K562 (cell line): Measurements from ENCODE around the gene NAA15. TPM values are rescaled to one million over a fixed set of nuclear protein-coding genes. Genes with fewer than 3 reads are reported as not detected.
A peak's percentile ranks its signal among the peaks of the same experiment; 100 is the strongest.

Experiments used
- ATAC-seq: fragments of 200-7000 bp; cut with Tn5 transposase; 3 replicates; pipeline ENCODE4 v1.9.1; 2020; ENCODE audit warnings: moderate library complexity
- BruUV-seq: library from RNA; stranded (reverse); fragments of 400-500 nt; replicated peaks from 2 replicates; lab custom pipeline; 2021; lab: Mats Ljungman, UMichigan
- CTCF ChIA-PET: fragments of 300-600 bp; formaldehyde crosslinking; extraction: SDS; loops from one replicate; lab custom pipeline; 2021; ENCODE audit warnings: low intra/inter-chr PET ratio; lab: Yijun Ruan, JAX
- POLR2A ChIA-PET: fragments of 300-600, 350-650 bp; sonication (Branson Sonifier 250); formaldehyde crosslinking; extraction: SDS; loops from one replicate; lab custom pipeline; 2021; ENCODE audit warnings: antibody characterized with exemption, inconsistent platforms; lab: Yijun Ruan, JAX
- DNase-seq, 4 experiments: peaks; one replicate each; pipeline versions ENCODE4 v3.0.0 to v3.0.0-alpha.2; 2011 to 2018; ENCODE audit warnings: low spot score in 3 of 4, mixed read lengths in 3 of 4; ENCODE audit errors: extremely low read depth in 1 of 4
- FAIRE-seq: peaks from 2 replicates; lab custom pipeline; 2011; peaks lifted over from hg19 to GRCh38; lab: Jason Lieb, UNC
- H2AFZ ChIP-seq: 2 replicates; pipeline ENCODE4 v1.6.0; 2011; ENCODE audit warnings: low read depth, low read length, control low read depth, inconsistent platforms
- H3K27ac ChIP-seq: fragments of 200-600 bp; 3 replicates; pipeline ENCODE4 v1.8.0; 2011; ENCODE audit warnings: low read depth, mild to moderate bottlenecking, control low read depth, inconsistent platforms, low read length, moderate library complexity, mixed read lengths; ENCODE audit errors: extremely low read depth
- H3K27me3 ChIP-seq, 2 experiments: fragments of 300-600 bp in 1 of 2; 2 replicates in 1 of 2; 3 replicates in 1 of 2; pipeline versions ENCODE4 v1.6.0 to v1.8.0; 2011; ENCODE audit warnings: inconsistent platforms in 2 of 2, low read length in 2 of 2, mild to moderate bottlenecking in 1 of 2, mixed read lengths in 1 of 2, moderate library complexity in 1 of 2; ENCODE audit not compliant: control insufficient read depth in 2 of 2, insufficient read depth in 2 of 2
- H3K36me3 ChIP-seq: fragments of 300-600 bp; 3 replicates; pipeline ENCODE4 v1.8.0; 2011; ENCODE audit warnings: mild to moderate bottlenecking, low read length, inconsistent platforms; ENCODE audit not compliant: control insufficient read depth, insufficient read depth
- H3K4me1 ChIP-seq, 2 experiments: fragments of 200-600 bp in 1 of 2; replicated peaks in 1 of 2; 2 replicates in 1 of 2; 3 replicates in 1 of 2; pipeline versions ENCODE4 v1.5.1 to v1.8.0; 2011; ENCODE audit warnings: inconsistent platforms in 2 of 2, low read length in 2 of 2, mild to moderate bottlenecking in 1 of 2, mixed read lengths in 1 of 2, moderate library complexity in 1 of 2; ENCODE audit not compliant: control insufficient read depth in 2 of 2, insufficient read depth in 2 of 2
- H3K4me2 ChIP-seq: 2 replicates; pipeline ENCODE4 v1.6.1; 2011; ENCODE audit warnings: low read length, control low read depth, inconsistent platforms, mixed read lengths; ENCODE audit not compliant: insufficient read depth
- H3K4me3 ChIP-seq: fragments of 200-600 bp; sonication (generic), shearing (Covaris generic); 2 replicates; pipeline ENCODE4 v1.5.1; 2016; ENCODE audit warnings: control low read depth, inconsistent platforms
- H3K79me2 ChIP-seq: fragments of 200-600 bp; 3 replicates; pipeline ENCODE4 v1.8.0; 2011; ENCODE audit warnings: low read length, inconsistent platforms; ENCODE audit not compliant: control insufficient read depth, insufficient read depth
- H3K9ac ChIP-seq, 2 experiments: 2 replicates each; pipeline versions ENCODE4 v1.6.0 to v1.6.1; 2011; ENCODE audit warnings: low read depth in 2 of 2, low read length in 2 of 2, control low read depth in 1 of 2, inconsistent platforms in 1 of 2, mild to moderate bottlenecking in 1 of 2, mixed read lengths in 1 of 2; ENCODE audit not compliant: insufficient read depth in 1 of 2
- H3K9me1 ChIP-seq: one replicate; pipeline ENCODE4 v1.6.0; 2011; ENCODE audit warnings: inconsistent platforms, mild to moderate bottlenecking, low read length, moderate library complexity; ENCODE audit not compliant: control insufficient read depth, insufficient read depth
- H3K9me3 ChIP-seq: replicated peaks from 2 replicates; pipeline ENCODE4 v1.5.1; 2011; ENCODE audit warnings: low read depth, low read length, inconsistent platforms; ENCODE audit not compliant: control insufficient read depth, insufficient read depth
- H4K20me1 ChIP-seq: replicated peaks from 2 replicates; pipeline ENCODE4 v1.6.1; 2011; ENCODE audit warnings: low read length, inconsistent platforms, mixed read lengths; ENCODE audit not compliant: control insufficient read depth, insufficient read depth
- NR2C1 ChIP-seq, 2 experiments: fragments of 450-650 bp; IDR thresholded peaks; 2 replicates each; pipeline ENCODE4 v1.6.1; 2017; ENCODE audit warnings: mild to moderate bottlenecking in 2 of 2, antibody characterized with exemption in 1 of 2, inconsistent platforms in 1 of 2, missing compliant biosample characterization in 1 of 2, missing genetic modification characterization in 1 of 2
- ZNF316 ChIP-seq: fragments of 450-650 bp; IDR thresholded peaks from 2 replicates; pipeline ENCODE4 v1.6.1; 2016
- WGBS: fragments of 100-300 bp; shearing (Covaris generic); methylation state at CpG from one replicate; pipeline ENCODE4 v1.1.6; 2016; ENCODE audit warnings: low coverage, mixed read lengths; ENCODE audit not compliant: insufficient coverage; ENCODE audit errors: missing lambda C conversion rate; 5-methylcytosine and 5-hydroxymethylcytosine counted together
- in situ Hi-C: fragments of 300-500 bp; cut with MboI; formaldehyde crosslinking; loops from 4 replicates; pipeline ENCODE4 v1.15.0; 2018; ENCODE audit warnings: inconsistent platforms, mixed read lengths
- intact Hi-C: fragments of 100-400 bp; cut with micrococcal nuclease; formaldehyde crosslinking; loops from 2 replicates; pipeline ENCODE4 v1.14.2; 2022
- polyA plus RNA-seq, 8 experiments: library from polyadenylated mRNA; depleted of rRNA in 4 of 8; stranded (reverse) in 5 of 8; unstranded in 3 of 8; fragments of >200 nt; fragmentation: Nextera tagmentation in 2 of 8; fragmentation: Illumina TruSeq in 1 of 8; extraction: Ambion mirVana in 2 of 8; extraction: Trizol in 1 of 8; gene quantifications; 2 replicates each; pipeline versions ENCODE4 v1.2.1 to v1.2.3, GENCODE V29; 2011 to 2014; ENCODE audit warnings: inconsistent platforms in 1 of 8, missing spikeins in 1 of 8
- total RNA-seq, 7 experiments: library from RNA; depleted of rRNA in 6 of 7; stranded (reverse); fragments of >200 nt in 6 of 7; fragmentation: Illumina TruSeq in 2 of 7; extraction: Trizol in 2 of 7; gene quantifications; 2 replicates each; pipeline versions ENCODE4 v1.2.1 to v1.2.3, GENCODE V29; 2011 to 2021; ENCODE audit warnings: low replicate concordance in 1 of 7
- TF ChIP-seq, protein P1 (sequence below): sonication (generic); formaldehyde crosslinking; IDR thresholded peaks from 2 replicates; pipeline ENCODE4 v1.8.0; 2023; ENCODE audit warnings: mild to moderate bottlenecking, missing genetic modification reagents

The NAA15 gene
- total and polyA plus RNA-seq, 9 of the 15 experiments (the other 6 are each of a cell fraction or from before 2014, with no cell fraction given) = 37.8 to 117 (median 63.2) TPM

DNA sequence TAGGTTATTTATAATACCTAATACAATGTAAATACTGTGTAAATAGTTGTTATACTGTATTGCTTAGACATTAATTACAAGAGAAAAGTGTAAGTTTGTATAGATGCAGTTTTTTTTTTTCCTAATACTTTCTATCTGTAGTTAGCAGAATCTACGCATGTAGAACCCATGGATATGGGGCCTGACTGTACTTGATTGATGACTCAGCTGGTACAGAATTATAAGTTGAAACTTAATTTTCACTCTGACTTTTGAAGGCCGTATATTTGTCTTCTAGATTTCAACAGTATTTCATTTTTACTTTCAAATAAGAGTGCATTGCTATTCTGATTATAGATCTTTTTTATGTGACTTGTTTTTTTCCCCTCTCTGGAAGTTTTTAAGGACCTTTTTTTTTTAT, 31.7 kb downstream of the NAA15 start:
- peaks cover 63% of the 10 kb centered on the region for H3K36me3 ChIP-seq
- POLR2A ChIA-PET = interaction anchor here (1.3 kb wide), 1 partner anchor 9 kb away, joined by 6 read pairs; no protein-coding TSS in a partner anchor

More for the DNA sequence above, 31.7 kb downstream of the NAA15 start:
- FAIRE-seq = no peak
- intact Hi-C loops (no loop called here), in situ Hi-C loops (no loop called here)
- Histone ChIP-seq H3K9me3 (no peaks in the 10 kb centered on the region), H2AFZ (no peak overlapping the region), H3K9ac (no peak overlapping the region), H4K20me1 (no peaks in the 10 kb centered on the region), H3K27me3 (no peaks in the 10 kb centered on the region), H3K4me1 (no peaks in the 10 kb centered on the region; a peak in 2 of 5 replicates), H3K27ac (no peak overlapping the region), H3K9me1 (no peaks in the 10 kb centered on the region), H3K4me3 (no peak overlapping the region), H3K4me2 (no peak overlapping the region), H3K79me2 (peaks cover 94% of the 10 kb centered on the region)
- 82% methylated on average over 2 of the region's 2 CpGs for WGBS
- ATAC-seq = no peak
- BruUV-seq = no TSS peak
- CTCF ChIA-PET = no interaction called here
- DNase-seq = no peak
- TF ChIP-seq, protein P1, sequence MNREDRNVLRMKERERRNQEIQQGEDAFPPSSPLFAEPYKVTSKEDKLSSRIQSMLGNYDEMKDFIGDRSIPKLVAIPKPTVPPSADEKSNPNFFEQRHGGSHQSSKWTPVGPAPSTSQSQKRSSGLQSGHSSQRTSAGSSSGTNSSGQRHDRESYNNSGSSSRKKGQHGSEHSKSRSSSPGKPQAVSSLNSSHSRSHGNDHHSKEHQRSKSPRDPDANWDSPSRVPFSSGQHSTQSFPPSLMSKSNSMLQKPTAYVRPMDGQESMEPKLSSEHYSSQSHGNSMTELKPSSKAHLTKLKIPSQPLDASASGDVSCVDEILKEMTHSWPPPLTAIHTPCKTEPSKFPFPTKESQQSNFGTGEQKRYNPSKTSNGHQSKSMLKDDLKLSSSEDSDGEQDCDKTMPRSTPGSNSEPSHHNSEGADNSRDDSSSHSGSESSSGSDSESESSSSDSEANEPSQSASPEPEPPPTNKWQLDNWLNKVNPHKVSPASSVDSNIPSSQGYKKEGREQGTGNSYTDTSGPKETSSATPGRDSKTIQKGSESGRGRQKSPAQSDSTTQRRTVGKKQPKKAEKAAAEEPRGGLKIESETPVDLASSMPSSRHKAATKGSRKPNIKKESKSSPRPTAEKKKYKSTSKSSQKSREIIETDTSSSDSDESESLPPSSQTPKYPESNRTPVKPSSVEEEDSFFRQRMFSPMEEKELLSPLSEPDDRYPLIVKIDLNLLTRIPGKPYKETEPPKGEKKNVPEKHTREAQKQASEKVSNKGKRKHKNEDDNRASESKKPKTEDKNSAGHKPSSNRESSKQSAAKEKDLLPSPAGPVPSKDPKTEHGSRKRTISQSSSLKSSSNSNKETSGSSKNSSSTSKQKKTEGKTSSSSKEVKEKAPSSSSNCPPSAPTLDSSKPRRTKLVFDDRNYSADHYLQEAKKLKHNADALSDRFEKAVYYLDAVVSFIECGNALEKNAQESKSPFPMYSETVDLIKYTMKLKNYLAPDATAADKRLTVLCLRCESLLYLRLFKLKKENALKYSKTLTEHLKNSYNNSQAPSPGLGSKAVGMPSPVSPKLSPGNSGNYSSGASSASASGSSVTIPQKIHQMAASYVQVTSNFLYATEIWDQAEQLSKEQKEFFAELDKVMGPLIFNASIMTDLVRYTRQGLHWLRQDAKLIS (CRISPR knock-in tag) = no peak
- TF ChIP-seq ZNF316 (peak; percentile 68), NR2C1 (IDR thresholded peaks at IDR 0.05) (no peak), NR2C1 (tag; IDR thresholded peaks at IDR 0.05) (no peak)
